C1 segment of cervical spinal cord (tissue), 14 donors: Measurements from ENCODE around the gene INMT.
"Not testable (repeated sequence)": the region's sequence is repeated elsewhere in the genome, so short reads cannot be mapped to it uniquely, and the experiment has no call there.

Experiments used
- DNase-seq, 14 donors: peaks; one replicate each; lab custom pipeline; 2025; lab: John Stamatoyannopoulos, UW

The INMT gene

DNA sequence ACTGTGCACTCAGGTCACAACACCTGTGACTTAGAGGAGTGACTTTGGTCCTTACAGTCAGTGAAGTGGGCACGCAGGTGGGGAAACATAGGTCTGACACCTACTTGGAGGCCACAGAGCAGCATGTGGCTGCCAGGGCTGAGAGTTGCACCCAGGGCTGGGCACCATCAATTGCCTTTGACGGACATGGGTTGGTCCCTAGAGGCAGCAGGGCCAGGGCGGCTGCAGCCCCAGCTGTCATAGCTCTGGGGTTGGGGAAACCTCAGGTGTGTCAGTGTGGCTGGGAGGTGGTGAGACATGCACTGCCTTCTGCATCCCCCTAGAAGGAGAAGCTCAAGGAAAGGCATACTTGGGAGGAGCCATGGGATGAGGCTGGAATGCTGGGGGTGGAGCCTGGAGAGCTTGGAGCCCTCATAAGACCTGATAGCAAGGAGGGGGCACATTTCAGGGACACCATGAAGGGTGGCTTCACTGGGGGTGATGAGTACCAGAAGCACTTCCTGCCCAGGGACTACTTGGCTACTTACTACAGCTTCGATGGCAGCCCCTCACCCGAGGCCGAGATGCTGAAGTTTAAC is at the start of gene INMT:
TSS of gene INMT (plus strand) at position 440 of the 578 bp plus-strand sequence. CDS start at position 456, 16 bp downstream.
- no peak for DNase-seq

DNA sequence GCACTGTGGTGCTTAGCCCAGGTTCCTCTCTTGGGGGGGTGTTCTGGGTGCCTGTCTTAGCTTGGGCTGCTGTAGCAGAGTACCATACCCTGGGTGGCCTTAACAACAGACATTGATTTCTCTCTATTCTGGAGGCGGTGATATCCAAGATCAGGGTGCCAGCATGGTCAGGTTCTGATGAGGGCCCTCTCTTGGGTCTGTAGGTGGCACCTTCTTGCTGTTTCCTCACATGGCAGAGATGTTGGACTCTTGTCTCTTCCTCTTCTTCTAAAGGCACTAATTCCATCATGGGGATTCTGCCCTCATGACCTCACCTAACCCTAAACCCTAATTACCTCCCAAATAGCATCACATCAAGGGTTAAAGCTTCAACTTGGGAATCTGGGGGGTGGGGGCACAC is 49.7 kb upstream of the INMT start:
- DNase-seq = no peak

GRCh38 chr7:30703756-30704155 is 48.2 kb upstream of the INMT start:
- DNase-seq = no peak

DNA sequence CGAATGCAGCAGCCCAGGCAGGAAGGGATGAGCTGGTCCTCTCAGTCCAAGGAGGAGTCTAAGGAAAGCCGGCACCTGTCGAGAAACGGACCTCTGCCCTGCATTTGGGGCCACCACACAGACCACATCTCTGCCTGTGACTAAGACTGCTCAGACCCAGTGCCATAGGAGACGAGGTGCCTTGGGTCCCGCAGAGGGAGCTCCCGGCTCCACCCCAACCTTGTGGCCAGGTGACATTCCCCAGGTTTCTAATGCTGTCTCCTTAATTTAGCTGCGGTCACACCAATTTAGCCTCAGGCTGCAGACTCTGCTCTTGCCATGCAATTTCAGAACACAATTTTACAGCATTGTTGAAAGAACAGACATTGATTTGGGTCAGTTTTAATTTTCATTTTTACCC is 46.9 kb upstream of the INMT start:
- no peak for DNase-seq

DNA sequence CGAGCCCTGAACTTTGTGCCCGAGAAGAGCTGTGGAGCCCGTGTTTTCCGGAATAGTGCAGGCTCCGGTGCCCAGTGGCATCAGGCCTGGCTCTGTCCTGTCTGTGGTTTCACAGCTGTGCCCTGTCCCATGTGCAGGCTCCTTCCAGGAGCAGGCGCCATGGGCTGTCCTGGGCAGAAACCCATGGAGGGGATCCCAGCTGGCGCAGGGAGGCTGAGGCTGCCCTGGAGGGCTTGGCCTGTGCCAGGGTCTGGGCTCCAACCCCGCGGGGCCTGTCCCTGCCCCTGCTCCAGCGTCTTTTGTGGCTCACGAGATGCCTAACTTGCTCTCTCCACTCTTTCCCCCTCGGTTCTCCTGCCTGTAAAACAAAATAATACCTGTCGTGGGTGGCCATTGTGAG is 46.3 kb upstream of the INMT start:
- DNase-seq = peak in 4 of 14 donors; percentile 6 to 54 (median 11)

DNA sequence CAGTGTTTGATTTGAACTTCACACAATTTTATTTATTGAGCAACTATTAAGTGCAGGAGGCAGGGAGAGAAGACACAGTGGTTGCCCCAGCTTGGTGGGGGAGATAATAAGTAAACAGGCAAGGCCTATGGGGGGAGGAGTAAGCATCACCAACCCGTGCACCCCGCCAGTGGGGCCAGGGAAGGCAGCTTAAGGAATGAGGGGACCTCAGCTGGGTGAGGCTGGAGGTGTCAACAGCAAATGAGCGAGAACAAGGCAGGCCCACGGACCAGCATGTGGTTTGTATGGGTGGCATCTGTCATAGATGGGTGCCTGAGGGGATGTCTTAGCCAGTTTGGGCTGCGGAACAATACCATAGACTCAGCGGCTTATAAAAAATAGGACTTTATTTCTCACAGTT is 45.6 kb upstream of the INMT start:
- DNase-seq = no peak

DNA sequence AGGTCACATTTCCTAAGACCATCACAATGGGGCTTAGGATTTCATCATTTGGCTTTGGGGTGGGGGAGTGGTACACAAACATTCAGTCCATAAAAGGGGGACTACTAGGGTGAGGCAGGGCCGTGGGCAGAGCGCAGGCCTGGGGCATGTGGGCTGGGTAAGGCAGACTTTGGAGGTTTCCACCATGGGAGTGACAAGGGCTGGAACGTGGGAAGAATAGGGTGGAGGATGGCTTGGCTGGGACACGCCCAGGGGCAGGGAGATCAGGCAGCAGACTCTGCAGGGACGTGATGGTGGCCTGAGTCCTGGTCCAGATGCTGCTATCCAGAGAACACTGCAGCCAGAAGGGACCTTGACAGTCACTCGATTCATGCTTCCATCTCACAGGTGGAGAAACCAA is 45.0 kb upstream of the INMT start:
- no peak for DNase-seq

GRCh38 chr7:30707391-30708357 is 44.3 kb upstream of the INMT start:
- peak in 1 of 14 donors; percentile 12 for DNase-seq

- DNase-seq = no peak
Observed at GRCh38 chr7:30708412-30708811, 43.5 kb upstream of the INMT start.

DNA sequence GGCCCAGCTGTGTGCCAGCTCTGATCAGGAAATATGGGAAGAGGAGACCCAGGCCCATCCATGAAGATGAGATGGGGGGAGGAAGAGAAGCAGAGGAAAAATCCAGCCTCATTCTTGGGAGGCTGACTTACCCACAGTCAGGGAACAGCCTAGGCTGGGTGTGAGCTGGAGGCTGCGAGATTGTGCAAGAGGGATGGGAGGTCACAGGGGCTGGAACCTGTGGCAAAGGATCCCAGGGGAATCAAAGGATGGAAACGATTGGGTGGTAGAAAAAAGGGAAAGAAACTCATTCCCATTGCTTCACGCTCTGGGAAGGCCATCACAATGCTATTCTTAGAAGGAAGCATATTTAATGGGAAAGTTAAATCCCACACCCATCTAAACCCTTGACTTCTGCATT is 43.0 kb upstream of the INMT start:
- no peak for DNase-seq

GRCh38 chr7:30709549-30709948 is 42.4 kb upstream of the INMT start:
- no peak for DNase-seq

DNA sequence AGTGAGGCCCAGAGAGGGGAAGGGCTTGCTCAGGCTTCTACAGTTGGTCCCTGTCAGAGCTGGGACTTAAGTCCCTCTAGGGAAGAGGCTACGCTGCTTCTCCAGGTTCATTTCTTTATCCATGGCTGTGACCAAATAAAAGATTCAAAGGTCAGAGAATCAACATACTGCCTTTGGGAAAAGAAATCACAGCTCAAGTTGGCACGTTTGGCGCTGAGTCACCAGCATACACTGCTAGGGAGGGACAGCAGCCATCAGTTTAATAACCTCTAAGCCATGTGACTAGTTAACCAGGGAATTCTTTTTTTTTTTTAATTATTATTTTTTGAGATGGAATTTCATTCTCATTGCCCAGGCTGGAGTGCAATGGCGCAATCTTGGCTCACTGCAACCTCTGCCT is 41.3 kb upstream of the INMT start:
- no peak for DNase-seq

DNA sequence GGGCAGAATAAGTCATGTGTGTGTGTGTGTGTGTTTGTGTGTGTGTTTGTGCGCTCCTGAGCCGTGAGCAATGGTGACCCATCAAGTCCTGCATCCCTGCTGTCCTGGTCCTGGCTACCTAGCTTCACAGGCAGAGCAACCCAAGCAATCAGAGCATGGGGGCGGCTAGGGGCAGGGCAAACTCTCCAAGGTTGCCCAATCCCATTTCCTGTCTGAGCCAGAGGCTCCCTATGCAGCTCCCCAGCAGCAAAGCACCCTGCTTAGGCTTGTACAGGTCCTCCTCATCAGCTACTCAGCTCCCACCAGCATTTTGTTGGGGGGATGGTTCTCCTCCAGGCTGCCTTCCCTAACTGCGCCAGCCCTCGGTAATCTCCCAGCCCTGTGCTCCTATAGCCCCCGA is 38.5 kb upstream of the INMT start:
- DNase-seq = no peak

DNA sequence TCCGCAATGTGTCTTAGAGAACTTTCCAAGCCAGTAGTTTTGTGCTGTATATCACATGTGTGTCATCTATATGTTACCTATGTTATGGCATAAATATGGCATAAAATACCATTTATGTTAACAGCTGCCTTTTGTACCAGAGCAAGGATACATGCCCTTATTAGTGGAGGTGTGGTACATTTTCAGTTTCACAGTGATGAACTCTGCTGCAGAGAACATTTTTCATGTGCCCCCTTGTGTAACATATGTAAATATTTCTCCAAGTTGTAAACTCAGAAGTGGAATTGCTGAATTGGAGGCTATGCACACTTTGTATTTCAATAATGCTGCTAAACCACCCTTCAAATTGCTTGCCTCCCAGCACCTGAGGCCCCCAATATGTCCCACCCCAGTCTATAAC is 37.8 kb upstream of the INMT start:
- no peak for DNase-seq

GRCh38 chr7:30717181-30717580 is 34.8 kb upstream of the INMT start:
- no peak for DNase-seq

- not testable (repeated sequence) for DNase-seq
Observed at GRCh38 chr7:30719434-30719833, 32.5 kb upstream of the INMT start.

DNA sequence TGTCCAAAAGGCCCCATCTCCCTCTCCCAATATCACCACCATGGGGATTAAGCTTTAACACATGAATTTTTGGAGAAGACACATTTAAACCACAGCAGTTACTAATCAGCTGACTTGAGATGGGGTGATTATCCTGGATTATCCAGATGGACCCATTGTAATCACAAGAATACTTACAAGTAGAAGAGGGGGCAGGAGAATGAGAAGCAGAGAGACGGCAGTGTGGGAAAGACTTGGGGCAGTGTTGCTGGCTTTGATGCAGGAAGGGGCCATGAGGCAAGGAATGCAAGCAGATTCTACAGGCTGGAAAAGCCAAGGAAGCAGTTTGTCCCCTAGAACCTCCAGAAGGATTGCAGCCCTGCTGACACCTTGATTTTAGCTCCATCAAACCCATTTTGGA is 30.7 kb upstream of the INMT start:
- no peak for DNase-seq

- no peak for DNase-seq
Observed at GRCh38 chr7:30722187-30722586, 29.7 kb upstream of the INMT start.

GRCh38 chr7:30722671-30723070 is 29.3 kb upstream of the INMT start:
- DNase-seq = no peak

GRCh38 chr7:30723776-30724175 is 28.2 kb upstream of the INMT start:
- DNase-seq = no peak

GRCh38 chr7:30726296-30727006 is 25.5 kb upstream of the INMT start:
- no peak for DNase-seq
